HG03469 (cell line): ENCODE results near the gene BBS2.
"Not testable (repeated sequence)": the region's sequence is repeated elsewhere in the genome, so short reads cannot be mapped to it uniquely, and the experiment has no call there.

Source experiments
- ATAC-seq: cut with Tn5 transposase; IDR thresholded peaks from one replicate; pipeline ENCODE4 v1.9.1; 2021; ENCODE audit warnings: mild to moderate bottlenecking, moderate library complexity, moderate number of reproducible peaks; ENCODE audit not compliant: unreplicated experiment

Gene BBS2

GRCh38 chr16:56525236-56525635 lies 5.4 kb upstream of the BBS2 start:
- no peak for ATAC-seq

- no peak for ATAC-seq
Observed at GRCh38 chr16:56520251-56520577, 390 bp upstream of the BBS2 start.

DNA sequence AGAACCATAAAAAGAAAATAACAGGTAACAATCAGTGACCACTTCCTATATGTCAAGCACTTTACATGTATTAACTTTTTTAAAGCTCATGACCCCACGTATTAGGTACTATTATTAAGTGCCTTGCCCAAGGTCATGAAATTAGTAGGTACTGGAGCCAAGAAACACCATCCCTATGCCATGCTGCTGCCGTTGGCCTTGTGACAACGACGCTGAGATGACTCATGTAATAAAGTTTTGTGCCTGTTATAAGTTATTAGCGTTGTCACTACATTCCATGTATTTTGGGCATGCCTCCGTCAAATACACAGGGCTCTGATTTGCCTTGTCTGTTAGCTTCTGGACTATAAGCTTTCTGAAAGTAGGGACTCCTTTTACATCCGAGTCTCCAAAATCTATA lies 1.4 kb downstream of the BBS2 start:
- no peak for ATAC-seq

GRCh38 chr16:56517206-56517605 lies 2.6 kb downstream of the BBS2 start:
- ATAC-seq, result no peak

DNA sequence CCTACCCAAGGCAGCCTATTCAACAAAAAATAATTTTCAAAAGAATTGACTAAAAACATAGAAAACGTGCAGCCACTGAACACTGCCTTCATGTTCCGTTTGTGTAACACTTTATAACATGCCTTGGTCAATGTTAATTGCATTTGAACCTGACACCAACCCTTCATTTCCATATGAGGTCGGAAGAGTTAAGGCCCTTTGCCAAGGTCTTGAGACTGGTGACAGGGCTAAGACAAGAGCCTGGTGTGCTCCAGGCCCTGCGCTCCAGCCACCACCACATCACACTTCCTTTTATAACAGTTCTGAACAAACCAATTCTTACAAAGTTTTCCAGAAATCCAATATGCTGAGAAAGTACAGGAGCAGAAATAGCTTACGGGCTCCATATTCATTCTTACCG lies 4.2 kb downstream of the BBS2 start:
- no peak for ATAC-seq

GRCh38 chr16:56514845-56515244 lies 5.0 kb downstream of the BBS2 start:
- ATAC-seq, result no peak

GRCh38 chr16:56513972-56514371 lies 5.9 kb downstream of the BBS2 start:
- ATAC-seq, result no peak

GRCh38 chr16:56513091-56513490 lies 6.7 kb downstream of the BBS2 start:
- ATAC-seq, result no peak

- no peak for ATAC-seq
Observed at GRCh38 chr16:56512025-56512424, 7.8 kb downstream of the BBS2 start.

DNA sequence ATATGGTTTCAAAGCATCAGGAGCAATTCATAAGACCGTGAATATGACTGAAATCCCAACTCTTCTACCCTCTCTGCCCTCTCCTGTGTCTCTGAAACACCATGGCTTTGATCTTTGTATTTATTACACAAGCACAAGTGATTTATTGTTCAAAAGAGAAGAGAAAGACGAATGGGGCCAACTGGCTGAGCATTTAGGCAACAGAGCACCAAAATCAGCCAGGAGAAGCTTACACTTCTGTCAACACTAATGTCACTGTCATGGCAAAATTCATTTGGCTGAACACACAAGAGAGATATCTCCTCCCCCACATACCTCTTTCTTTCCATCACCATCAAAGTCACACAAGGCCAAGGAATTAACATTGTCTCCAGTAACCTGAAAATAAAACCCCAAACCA lies 9.3 kb downstream of the BBS2 start:
- no peak for ATAC-seq

DNA sequence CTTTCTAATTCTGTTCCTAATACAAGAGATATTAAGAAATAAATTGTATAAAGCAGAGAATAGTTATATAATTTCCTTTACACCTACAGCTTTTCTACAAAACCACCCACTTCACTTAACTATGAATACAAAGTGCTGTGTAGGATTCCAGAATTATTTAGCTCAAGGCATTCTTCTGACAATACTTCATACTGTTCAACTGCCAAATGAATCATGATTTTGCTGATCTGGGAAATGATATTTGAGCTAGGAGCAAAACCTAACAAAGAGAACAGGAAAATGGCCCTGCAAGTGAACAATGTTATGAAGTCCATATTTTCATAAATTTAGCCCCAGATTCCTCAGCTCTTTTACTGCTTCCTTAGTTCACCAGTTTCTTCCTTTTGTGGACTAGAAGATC lies 12.9 kb downstream of the BBS2 start:
- ATAC-seq, result no peak

- ATAC-seq, result no peak
Observed at GRCh38 chr16:56505181-56505580, 14.6 kb downstream of the BBS2 start.

- ATAC-seq, result no peak
Observed at GRCh38 chr16:56493815-56494214, 26.0 kb downstream of the BBS2 start.

- no peak for ATAC-seq
Observed at GRCh38 chr16:56493126-56493525, 26.7 kb downstream of the BBS2 start.

GRCh38 chr16:56491657-56492261 lies 28.1 kb downstream of the BBS2 start:
- no peak for ATAC-seq

DNA sequence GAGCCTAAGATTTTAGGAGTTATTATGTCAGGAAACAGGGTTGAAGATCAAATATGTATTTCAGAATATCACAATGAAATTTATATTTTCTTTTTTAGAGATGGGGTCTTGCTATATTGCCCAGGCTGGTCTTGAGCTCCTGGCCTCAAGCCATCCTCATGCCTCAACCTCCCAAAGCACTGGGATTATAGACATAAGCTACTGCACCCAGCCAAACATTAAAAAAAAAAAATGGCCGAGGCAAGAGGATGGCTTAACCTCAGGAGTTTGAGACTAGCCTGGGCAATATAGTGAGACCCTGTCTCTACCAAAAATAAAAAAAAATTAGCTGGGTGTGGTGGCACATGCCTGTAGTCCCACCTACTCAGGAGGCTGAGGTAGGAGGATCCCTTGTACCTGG lies 31.0 kb downstream of the BBS2 start:
- not testable (repeated sequence) for ATAC-seq

- ATAC-seq, result no peak
Observed at GRCh38 chr16:56488035-56488434, 31.8 kb downstream of the BBS2 start.

- ATAC-seq, result no peak
Observed at GRCh38 chr16:56483394-56483793, 36.4 kb downstream of the BBS2 start.

- ATAC-seq, result no peak
Observed at GRCh38 chr16:56482683-56483236, 37.1 kb downstream of the BBS2 start.

DNA sequence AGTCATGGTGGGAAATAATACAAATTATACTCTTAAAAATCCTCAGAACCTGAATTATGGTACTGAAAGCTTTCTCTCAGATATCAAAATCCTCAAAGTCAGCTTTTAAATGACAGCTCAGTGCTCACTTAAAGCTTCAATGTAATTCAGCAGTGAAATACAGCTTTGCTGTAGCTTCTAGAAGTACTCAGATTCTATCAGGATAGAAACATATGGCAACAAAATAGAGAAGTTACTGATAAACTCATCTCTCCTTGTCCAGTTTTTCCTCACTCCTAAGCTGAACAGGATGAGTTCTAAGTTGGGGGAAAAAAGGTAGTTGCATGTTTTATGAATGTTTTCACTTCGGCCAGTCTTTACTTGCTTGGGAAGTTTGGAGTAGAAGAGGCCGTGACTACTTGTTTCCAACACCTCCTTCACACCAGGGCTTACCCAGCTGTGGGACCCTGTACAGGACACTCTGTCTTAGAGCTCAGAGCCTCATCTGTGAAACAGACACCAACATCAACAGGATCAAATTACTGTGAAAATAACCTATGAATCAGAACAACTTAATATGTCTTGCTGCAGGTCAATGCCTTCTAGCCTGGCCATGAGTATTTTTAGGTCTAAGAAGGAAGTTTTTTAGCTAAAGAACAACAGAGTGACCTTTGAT lies 38.2 kb downstream of the BBS2 start:
- no peak for ATAC-seq

GRCh38 chr16:56480776-56481467 lies 38.9 kb downstream of the BBS2 start:
- ATAC-seq, result no peak

DNA sequence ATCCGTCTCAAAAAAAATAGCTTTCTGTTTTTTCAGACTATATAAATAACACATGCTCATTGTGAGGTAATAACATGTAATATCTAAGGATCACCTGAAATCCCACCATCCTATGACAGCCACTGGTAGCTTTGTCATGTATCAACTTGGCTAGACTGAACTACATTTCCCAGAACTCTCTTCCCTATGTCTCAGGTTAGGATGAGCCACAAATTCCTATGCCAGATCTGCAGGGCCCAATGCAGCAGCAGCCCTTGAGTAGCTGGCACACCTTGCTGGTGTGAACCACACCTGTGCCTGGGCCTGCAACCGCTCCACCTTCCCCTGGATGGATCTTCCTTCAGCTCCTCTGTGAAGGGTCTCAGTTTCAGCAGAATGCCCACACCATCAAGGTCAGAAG lies 40.4 kb downstream of the BBS2 start:
- ATAC-seq, result no peak
